GM20431 (cell line): ENCODE measurements around the gene CCNT1.
"Not testable (repeated sequence)": the region's sequence is repeated elsewhere in the genome, so short reads cannot be mapped to it uniquely, and the experiment has no call there.

Source experiments
- in situ Hi-C: fragments of 300-500 bp; cut with MseI, MboI; formaldehyde crosslinking; loops from one replicate; pipeline ENCODE4 v1.15.0; 2020; ENCODE audit warnings: low sequenced_read_pairs; ENCODE audit not compliant: unreplicated experiment

Gene CCNT1

DNA sequence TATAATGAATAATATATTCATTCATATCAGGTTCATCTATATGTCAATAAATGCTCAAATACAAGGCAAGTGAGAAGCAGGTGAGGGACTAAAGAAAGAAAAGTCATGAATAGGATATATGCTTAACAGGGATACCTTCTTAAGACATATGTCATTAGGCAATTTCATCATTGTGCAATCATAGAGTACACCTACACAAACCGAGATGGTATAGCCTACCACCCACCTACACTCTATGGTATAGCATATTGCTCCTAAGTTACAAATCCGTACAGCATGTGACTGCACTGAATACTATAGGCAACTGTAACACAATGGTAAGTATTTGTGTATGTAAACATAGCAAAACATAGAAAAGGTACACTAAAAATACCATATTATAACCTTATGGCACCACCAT is 73.5 kb downstream of the CCNT1 start:
- in situ Hi-C loops, result no loop called here

DNA sequence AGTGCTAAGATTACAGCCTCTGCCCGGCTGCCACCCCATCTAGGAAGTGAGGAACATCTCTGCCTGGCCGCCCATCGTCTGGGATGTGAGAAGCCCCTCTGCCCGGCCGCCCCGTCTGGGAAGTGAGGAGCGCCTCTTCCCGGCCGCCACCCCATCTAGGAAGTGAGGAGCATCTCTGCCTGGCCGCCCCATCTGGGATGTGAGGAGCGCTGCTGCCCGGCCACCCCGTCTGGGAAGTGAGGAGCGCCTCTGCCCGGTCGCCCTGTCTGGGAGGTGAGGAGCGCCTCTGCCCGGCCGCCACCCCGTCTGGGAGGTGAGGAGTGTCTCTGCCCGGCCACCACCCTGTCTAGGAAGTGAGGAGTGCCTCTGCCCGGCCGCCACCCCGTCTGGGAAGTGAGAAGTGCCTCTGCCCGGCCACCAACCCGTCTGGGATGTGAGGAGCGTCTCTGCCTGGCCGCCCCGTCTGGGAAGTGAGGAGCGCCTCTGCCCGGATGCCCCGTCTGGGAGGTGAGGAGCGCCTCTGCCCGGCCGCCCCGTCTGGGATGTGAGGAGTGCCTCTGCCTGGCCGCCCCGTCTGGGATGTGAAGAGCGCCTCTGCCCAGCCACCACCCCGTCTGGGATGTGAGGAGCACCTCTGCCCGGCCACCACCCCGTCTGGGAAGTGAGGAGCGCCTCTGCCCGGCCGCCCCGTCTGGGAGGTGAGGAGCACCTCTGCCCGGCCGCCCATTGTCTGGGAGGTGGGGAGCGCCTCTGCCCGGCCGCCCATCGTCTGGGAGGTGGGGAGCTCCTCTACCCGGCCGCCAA is 74.6 kb downstream of the CCNT1 start:
- in situ Hi-C loops, result not testable (repeated sequence)

- in situ Hi-C loops, result no loop called here
Measured at GRCh38 chr12:48640854-48641253, 75.7 kb downstream of the CCNT1 start.

- in situ Hi-C loops, result no loop called here
Measured at GRCh38 chr12:48640428-48640827, 76.1 kb downstream of the CCNT1 start.
